Endodermal cell (in vitro differentiated cells): Measurements from ENCODE around the gene RIT2. TPM values are rescaled to one million over a fixed set of nuclear protein-coding genes. Genes with fewer than 3 reads are reported as not detected.

ENCODE experiments used
- DNase-seq: peaks from one replicate; pipeline ENCODE4 v3.0.0-alpha.2; 2017
- H3K27ac ChIP-seq: 2 replicates; pipeline ENCODE4 v1.5.1; 2013; ENCODE audit warnings: mild to moderate bottlenecking, low read depth, low read length, moderate library complexity
- H3K27me3 ChIP-seq: 2 replicates; pipeline ENCODE4 v1.6.1; 2013; ENCODE audit warnings: mild to moderate bottlenecking, low read length, moderate library complexity; ENCODE audit not compliant: insufficient read depth, control insufficient read depth, poor library complexity, severe bottlenecking
- H3K36me3 ChIP-seq: 2 replicates; pipeline ENCODE4 v1.7.0; 2013; ENCODE audit warnings: mild to moderate bottlenecking, low read length, moderate library complexity; ENCODE audit not compliant: control insufficient read depth, insufficient read depth
- H3K4me1 ChIP-seq: one replicate; pipeline ENCODE4 v1.7.0; 2013; ENCODE audit warnings: low read length; ENCODE audit not compliant: control insufficient read depth, insufficient read depth
- H3K4me3 ChIP-seq: 2 replicates; pipeline ENCODE4 v1.5.1; 2013; ENCODE audit warnings: mild to moderate bottlenecking, low read length, moderate library complexity
- H3K9ac ChIP-seq: 2 replicates; pipeline ENCODE4 v1.6.1; 2013; ENCODE audit warnings: mild to moderate bottlenecking, low read length, moderate library complexity; ENCODE audit not compliant: poor library complexity, severe bottlenecking; ENCODE audit errors: extremely low read depth
- H3K9me3 ChIP-seq: 2 replicates; pipeline ENCODE4 v1.6.1; 2013; ENCODE audit warnings: mild to moderate bottlenecking, low read length, moderate library complexity; ENCODE audit not compliant: control insufficient read depth
- H3K27ac Mint-ChIP-seq: 2 replicates; pipeline ENCODE4 v1.8.0; 2020; ENCODE audit warnings: mixed read lengths
- H3K27me3 Mint-ChIP-seq: 2 replicates; pipeline ENCODE4 v1.8.0; 2021; ENCODE audit warnings: mild to moderate bottlenecking, mixed read lengths; ENCODE audit not compliant: insufficient read depth
- H3K36me3 Mint-ChIP-seq: 2 replicates; pipeline ENCODE4 v1.8.0; 2020; ENCODE audit warnings: low read depth, mixed read lengths
- H3K4me1 Mint-ChIP-seq: 2 replicates; pipeline ENCODE4 v1.8.0; 2020; ENCODE audit warnings: mixed read lengths
- H3K4me3 Mint-ChIP-seq: 2 replicates; pipeline ENCODE4 v1.8.0; 2020; ENCODE audit warnings: mild to moderate bottlenecking, moderate library complexity, mixed read lengths
- H3K9me3 Mint-ChIP-seq: 2 replicates; pipeline ENCODE4 v1.8.0; 2020; ENCODE audit warnings: mild to moderate bottlenecking, mixed read lengths
- CTCF ChIP-seq: fragments of 200-600 bp; sonication (generic); conservative IDR thresholded peaks from 2 replicates; pipeline ENCODE4 v1.5.0; 2021; ENCODE audit warnings: antibody characterized with exemption, mild to moderate bottlenecking
- WGBS, 2 experiments: methylation state at CpG; one replicate each; pipeline versions ENCODE4 v1.1.5 to v1.1.7; 2013; ENCODE audit warnings: missing lambda C conversion rate in 2 of 2, mixed read lengths in 1 of 2; ENCODE audit not compliant: insufficient coverage in 1 of 2, insufficient read length in 1 of 2; 5-methylcytosine and 5-hydroxymethylcytosine counted together
- total RNA-seq, 2 donors: library from RNA; stranded (reverse); fragmentation: NEBNext Ultra II Directional in 1 of 2; extraction: Animal tissue kit (Norgen Biotek cat#: 25700) in 1 of 2; gene quantifications; 2 replicates in 1 of 2; 3 replicates in 1 of 2; pipeline ENCODE4 v1.2.1, GENCODE V29; 2021

Gene RIT2
- total RNA-seq, 2 donors from 2014 or later, result 0.81 TPM; not detected in 1

- H3K4me1 ChIP-seq, result no peaks in the 10 kb centered on the region
These were observed 23.9 kb upstream of the RIT2 start for GRCh38 chr18:43139288-43139946.

DNA sequence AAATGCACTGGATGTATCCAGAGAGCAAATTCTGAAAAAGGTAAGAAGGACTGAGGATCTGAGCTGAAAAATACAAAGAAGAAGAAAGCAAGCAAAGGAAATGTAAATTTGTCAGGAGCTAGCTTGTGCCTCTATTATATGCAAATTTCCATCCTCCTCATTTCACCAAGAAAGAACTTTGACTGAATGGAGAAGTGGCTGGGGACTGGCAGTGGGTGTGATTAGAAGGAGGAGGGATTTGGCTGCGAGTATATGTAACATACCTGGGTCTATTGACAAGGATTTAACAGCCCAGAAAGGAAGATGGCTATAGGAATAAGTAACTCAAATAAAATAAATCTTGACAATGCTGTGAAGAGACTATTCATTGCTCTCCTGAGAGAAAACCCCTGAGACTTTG, 19.4 kb upstream of the RIT2 start:
- no peak overlapping the region for H3K4me3 ChIP-seq
- WGBS, 2 experiments, result 94% methylated on average over 1 of the region's 1 CpG; no CpG with 5 or more reads in 1 of the 2 experiments

More at GRCh38 chr18:43139288-43139946, 23.9 kb upstream of the RIT2 start:
- Mint-ChIP-seq H3K36me3 (no peaks in the 10 kb centered on the region), H3K9me3 (peaks cover 26% of the 10 kb centered on the region), H3K27me3 (peaks cover 2% of the 10 kb centered on the region), H3K4me3 (no peak overlapping the region), H3K27ac (no peak overlapping the region), H3K4me1 (peaks cover 4% of the 10 kb centered on the region)
- Histone ChIP-seq H3K9ac (no peak overlapping the region), H3K36me3 (no peaks in the 10 kb centered on the region), H3K4me3 (no peak overlapping the region), H3K27ac (no peak overlapping the region), H3K27me3 (no peaks in the 10 kb centered on the region), H3K9me3 (peaks cover 10% of the 10 kb centered on the region)
- WGBS, 2 experiments, result 85 to 98% methylated on average over 9 to 21 of the region's 21 CpGs
- TF ChIP-seq CTCF, result no peak
- DNase-seq, result no peak

DNA sequence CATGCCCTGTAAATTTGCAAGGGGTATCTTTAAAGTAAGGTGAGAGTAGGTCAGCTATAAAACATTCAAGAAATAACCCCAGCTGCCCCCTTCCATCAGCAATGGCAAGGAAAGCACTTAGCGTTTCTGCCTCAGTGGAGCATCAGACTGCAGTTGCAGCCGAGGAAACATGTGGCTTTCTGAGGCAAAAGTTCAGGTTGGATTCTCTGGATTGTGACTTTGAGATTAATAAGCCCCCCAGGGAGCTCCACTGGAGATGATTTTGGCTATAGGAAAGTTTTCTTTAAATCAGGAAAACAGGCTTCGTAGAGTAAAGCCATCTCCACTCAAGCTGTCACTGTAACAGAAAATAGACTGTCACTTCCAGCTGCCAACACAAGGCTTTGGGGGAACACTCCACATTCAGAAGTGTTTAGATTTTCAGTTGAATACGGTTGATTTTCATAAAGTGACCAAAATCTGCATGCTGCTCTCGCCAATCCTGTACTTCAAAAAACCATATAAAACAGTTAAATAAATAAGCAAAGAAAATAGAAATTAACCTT, 15.3 kb upstream of the RIT2 start:
- H3K27ac Mint-ChIP-seq, result no peak overlapping the region
- peaks cover 6% of the 10 kb centered on the region for H3K4me1 Mint-ChIP-seq
- peaks cover 4% of the 10 kb centered on the region for H3K36me3 Mint-ChIP-seq
- Histone ChIP-seq H3K9me3 (peaks cover 10% of the 10 kb centered on the region), H3K4me3 (no peak overlapping the region), H3K27me3 (no peaks in the 10 kb centered on the region), H3K36me3 (no peaks in the 10 kb centered on the region), H3K4me1 (no peaks in the 10 kb centered on the region), H3K27ac (no peak overlapping the region), H3K9ac (no peak overlapping the region)
- H3K9me3 Mint-ChIP-seq, result peaks cover 15% of the 10 kb centered on the region
- peak; percentile 26 for TF ChIP-seq CTCF
- DNase-seq, result no peak
- WGBS, 2 experiments, result 63 to 86% methylated on average over 3 to 5 of the region's 5 CpGs
- H3K4me3 Mint-ChIP-seq, result no peak overlapping the region
- peaks cover 2% of the 10 kb centered on the region for H3K27me3 Mint-ChIP-seq

More for the DNA sequence above, 19.4 kb upstream of the RIT2 start:
- peaks cover 4% of the 10 kb centered on the region for H3K36me3 Mint-ChIP-seq
- H3K4me3 Mint-ChIP-seq, result no peak overlapping the region
- Histone ChIP-seq H3K36me3 (no peaks in the 10 kb centered on the region), H3K27me3 (no peaks in the 10 kb centered on the region), H3K9ac (no peak overlapping the region), H3K9me3 (peaks cover 20% of the 10 kb centered on the region), H3K27ac (no peak overlapping the region), H3K4me1 (no peaks in the 10 kb centered on the region)
- peaks cover 33% of the 10 kb centered on the region for H3K9me3 Mint-ChIP-seq
- peaks cover 2% of the 10 kb centered on the region for H3K27me3 Mint-ChIP-seq
- no peak overlapping the region for H3K27ac Mint-ChIP-seq
- TF ChIP-seq CTCF, result no peak
- H3K4me1 Mint-ChIP-seq, result peaks cover 4% of the 10 kb centered on the region
- no peak for DNase-seq
